HG02943 (cell line): Measurements from ENCODE around the gene CPED1.
"Not testable (repeated sequence)": the region's sequence is repeated elsewhere in the genome, so short reads cannot be mapped to it uniquely, and the experiment has no call there.

Source experiments
- ATAC-seq: cut with Tn5 transposase; IDR thresholded peaks from one replicate; pipeline ENCODE4 v1.9.1; 2021; ENCODE audit warnings: mild to moderate bottlenecking, low read depth, moderate library complexity; ENCODE audit not compliant: unreplicated experiment

Gene CPED1

DNA sequence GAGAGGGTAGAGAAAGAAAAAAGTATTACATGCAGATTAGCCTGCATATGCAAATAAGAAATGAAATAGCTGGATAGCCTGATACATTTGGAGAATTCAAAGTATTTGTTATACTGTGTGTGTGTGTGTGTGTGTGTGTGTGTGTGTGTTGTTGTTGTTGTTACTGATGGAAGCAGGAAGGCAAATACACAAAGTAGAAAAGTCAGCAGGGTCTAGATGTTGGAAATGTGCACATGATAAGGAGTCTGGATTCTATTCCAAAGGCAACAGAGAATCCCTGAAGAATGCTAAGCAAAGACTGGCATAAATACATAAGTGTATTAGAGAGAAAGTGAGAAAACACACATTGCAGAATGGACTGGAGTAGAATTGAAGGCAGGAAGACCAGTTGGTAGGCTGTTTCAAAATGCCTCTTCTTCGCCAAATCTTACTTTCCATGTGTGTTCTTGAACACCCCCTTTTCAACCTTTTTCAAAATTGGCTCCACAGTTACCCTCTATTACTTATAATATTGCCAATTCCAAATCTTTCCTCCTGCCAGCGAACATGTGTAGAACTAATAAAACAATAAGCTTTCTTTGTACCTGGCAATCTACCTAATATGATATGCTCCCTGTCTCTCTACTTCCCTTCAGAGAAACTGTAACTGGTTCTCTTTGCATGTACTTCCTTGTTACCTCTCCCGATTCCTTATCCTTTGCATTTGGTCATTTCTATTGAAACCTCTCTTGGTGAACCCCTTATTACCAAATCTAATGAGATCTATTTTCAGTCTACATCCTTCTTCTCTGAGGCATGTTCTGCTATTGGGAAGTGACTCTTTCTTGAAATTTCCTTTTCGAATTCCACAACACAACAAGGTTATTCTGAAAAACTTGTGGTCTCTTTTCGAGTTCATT, 6.2 kb downstream of the CPED1 start:
- ATAC-seq = no peak

DNA sequence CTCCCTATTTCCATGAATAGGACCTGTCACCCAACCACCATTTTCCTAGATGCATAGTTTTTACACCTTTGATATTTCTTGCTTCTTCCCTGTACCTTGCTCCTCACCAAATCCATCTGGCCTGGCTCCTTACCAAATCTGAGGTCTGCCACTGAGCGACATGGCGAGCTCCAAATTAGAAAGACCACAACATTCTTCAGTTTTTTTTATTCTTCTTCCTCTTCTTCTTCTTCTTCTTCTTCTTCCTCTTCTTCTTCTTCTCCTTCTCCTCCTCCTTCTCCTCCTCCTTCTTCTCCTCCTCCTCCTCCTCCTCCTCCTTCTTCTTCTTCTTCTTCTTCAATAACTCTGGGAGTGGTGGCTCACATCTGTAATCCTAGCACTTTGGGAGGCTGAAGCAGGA, 7.1 kb downstream of the CPED1 start:
- no peak for ATAC-seq

DNA sequence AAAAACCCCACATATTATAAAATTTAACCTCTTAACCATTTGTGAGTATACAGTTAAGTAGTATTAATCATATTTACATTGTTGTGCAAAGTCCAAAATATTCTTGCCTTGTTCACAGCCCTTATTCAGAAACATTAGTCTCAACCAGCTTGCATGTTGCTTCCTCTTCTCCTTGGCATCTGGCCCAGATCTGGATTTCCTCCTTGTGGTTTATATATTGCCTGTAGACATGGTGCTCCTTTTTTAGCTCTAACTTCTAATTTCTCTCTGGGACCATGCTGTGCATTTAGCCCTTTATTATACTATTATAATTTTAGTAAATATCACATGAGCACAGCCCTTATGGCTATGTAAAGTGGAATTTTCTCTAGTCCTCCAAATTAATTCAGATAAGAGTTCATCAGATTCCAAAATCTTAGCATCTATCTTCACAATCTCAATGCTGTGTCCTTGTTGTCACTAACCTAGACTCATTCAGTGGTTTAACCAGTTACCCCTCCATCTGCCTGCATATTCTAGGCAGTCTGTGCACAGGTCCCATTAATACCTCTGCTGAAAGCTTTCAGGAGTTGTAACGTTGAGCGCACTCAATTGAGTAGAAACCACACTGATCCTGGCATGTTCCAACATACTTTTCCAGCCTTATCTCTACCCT, 7.9 kb downstream of the CPED1 start:
- ATAC-seq = no peak

DNA sequence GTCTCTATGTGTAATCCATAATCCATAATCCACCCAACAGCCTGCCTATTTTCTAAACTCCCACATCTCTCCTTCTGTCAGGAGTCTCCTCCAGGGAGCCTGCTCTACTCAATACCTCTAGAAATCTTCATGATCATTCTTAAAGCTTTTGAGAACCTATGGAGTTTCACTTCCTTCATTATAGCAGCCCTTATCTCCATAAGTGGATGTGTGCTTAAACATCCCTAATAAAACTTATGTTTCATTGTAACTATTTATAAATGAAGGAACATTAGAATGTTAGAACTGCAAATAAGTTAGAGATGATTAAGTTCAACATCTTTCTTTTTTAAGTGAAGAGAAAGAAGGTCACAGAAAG, 8.5 kb downstream of the CPED1 start:
- no peak for ATAC-seq

DNA sequence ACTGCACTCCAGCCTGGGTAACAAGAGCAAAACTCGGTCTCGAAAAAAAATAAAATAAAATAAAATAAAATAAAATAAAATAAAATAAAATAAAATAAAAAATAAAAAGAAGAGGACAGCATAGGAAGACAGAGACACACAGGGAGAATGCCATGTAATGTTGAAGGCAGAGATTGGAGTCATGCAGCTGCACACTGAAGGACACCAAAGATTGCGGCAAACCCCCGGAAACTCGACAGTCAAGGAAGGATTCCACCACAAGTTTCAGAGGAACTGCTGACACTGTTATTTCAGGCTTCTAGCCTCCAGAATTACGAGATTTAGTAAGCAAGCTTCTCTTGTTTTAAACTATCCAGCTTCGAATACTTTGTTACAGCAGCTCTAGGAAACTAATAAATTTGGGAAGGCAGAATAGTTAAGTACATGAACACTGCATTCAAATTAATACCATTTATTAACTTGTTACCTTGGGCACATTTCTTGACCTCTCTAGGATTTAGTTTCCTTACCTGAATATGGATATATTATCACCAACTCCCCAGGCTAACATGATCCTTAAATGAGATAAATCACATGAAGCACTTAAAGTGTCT, 9.5 kb downstream of the CPED1 start:
- no peak for ATAC-seq

DNA sequence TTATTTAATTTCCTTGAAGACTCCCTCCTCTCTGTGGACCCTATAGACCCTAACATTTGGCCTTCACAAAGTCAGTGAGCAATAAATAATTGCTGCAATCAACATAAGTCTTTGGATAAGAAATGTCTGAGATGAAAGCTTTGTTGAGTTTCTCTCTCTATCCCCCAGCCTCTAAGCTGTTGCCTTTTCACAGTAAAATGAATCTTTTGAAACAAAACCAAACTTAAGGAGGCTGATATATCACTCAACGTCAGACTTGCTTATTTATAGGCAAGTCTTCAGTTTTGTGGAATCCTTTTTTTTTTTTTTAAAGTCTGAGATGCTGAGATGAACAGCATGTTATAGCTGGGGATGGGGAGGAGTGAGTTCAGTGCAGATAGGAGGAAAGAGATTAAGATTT, 10.0 kb downstream of the CPED1 start:
- ATAC-seq = no peak

DNA sequence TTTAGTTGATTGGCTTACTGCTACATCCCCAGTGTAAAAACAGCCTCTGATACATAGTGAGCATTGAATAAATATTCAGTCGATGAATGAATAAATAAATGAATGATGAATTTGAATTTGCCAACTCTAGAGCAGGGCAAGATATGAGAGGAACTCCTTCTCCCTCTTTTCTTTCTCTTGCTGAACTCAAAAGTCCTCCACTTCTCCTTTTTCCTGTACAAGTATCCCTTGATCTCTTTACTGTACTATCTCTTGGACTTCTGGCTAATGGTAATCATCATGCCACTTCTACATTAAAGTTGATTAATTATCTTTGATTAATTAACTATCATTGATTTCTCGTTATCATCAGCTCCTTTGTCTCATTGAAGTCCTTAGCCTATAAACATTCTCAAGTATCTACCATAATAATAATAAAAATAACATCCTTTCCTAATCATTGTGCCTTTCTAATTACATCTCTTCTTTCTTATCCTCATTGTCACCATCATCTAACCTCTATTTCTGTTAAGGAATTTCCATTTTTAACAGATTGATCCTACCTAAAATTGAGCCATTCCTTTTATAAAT, 10.6 kb downstream of the CPED1 start:
- ATAC-seq = no peak

DNA sequence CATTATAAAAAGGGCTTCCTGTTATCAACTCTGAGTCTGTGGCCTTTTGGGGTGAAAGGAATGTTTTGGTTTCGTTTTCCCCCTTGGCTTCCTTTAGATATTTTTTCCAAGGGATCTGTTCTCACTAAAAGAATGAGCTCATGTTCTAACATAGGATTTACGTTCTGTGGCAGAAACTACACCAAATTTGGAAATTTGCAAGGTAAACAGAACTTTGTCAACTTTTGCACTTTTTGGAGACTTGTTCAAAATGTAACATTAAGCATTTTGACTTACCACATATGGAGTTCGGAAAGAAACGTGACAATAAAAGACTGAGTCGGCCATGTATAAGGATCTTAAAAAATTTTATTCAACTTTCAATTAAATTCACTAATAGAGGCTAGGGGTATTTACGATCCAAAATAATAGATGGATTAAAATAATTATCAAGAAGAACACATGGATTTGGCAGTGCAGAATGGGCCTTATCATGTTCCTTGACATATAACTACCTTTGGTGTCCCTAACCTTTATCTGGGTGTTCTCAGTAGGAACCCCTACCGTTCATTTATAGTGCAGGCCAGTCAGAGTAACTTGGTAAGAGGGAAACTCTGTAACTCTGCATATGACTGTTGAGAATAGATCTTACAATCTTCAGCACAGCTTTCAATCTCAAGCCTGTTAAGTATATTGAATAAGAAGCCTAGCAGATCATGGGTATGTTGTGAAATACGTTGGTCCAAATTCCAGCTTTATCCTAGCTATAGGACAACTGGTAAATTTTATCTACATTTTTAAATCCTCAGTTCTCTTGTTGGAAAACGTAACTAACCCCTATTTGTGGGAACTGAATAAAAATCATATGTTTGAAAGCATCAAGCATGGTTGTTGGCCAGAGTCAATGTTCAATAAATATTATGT, 11.8 kb downstream of the CPED1 start:
- no peak for ATAC-seq

DNA sequence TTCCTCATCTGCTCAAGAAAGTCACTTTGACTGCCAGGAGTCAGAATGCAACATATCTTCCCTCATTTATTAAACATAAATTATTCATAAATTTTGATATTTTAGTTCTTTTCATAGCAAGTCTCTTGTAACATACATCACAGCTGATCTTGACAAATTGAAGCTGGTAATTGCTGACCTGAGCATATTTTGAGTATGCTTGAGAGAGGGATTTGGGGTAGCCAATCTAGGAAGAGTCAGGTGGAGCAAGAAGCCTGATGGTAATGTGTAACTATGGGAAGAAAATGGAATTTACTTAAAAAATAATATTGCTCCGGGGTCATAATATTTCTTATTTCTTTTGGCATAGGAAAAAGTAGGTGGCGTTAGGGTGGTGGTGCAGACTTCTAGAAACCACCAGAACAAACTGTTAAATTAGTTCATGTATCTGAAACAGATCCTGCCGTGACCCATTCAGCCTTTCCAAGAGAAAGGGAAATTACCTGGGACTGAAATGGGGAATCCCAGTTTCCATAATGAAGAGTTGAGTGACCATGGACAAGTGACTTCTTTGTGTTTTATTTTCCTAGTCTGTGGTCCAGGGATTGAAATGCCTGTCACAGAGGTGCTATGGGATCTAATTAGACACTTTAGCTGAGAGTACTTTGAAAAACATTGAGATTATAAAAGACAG, 12.9 kb downstream of the CPED1 start:
- ATAC-seq = no peak

DNA sequence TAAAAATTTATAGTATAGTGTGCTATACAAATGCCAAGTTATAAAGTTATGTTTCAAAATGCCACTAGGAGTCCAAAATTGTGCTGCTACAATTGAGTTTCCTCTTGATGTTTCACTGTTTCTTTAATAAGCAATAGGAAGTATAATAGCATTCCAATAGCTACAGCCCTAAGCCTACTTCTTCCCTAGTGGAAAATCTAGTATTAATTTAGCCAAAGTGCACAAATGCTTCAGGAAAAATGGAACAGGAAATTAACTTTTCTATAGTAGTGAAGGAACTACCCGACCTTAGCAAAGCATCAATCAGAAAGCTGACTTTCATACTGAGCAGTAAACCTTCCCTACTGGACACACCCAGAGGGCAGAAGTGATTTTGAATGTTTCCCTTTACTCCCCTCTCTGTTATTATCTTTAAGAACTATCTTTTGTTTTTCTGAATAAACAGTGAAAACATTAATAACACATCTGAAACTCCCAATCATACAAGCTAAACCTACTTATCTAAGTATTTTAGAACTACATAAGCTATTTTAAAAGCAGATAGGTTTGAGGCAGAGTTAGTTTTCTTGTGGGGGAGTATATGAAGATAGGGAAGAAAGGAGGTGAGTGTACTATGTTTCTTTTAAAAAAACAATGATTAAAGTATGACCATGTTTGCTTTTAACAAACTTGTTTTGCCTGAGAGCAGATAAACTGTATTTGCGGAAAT, 13.7 kb downstream of the CPED1 start:
- no peak for ATAC-seq

DNA sequence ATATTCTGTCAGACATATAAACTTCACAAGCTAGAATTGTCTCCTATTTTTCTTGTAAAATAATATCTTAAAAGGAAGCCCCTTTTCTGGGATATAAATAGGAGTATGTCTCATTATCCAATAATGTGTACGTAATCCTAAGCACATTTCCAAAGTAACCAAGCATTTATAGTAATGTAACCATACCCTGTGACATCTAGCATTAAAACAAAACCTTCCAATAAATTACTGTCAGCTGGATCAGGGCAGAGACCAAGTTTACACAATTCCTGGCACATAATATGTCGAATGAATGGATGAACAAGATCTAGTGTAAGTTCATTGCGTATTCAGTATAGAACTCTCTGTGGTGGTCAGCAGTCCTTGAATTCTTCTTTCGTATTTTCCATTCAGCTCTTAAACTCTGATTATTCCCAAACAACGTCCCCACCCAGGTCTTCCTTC, 14.3 kb downstream of the CPED1 start:
- no peak for ATAC-seq

DNA sequence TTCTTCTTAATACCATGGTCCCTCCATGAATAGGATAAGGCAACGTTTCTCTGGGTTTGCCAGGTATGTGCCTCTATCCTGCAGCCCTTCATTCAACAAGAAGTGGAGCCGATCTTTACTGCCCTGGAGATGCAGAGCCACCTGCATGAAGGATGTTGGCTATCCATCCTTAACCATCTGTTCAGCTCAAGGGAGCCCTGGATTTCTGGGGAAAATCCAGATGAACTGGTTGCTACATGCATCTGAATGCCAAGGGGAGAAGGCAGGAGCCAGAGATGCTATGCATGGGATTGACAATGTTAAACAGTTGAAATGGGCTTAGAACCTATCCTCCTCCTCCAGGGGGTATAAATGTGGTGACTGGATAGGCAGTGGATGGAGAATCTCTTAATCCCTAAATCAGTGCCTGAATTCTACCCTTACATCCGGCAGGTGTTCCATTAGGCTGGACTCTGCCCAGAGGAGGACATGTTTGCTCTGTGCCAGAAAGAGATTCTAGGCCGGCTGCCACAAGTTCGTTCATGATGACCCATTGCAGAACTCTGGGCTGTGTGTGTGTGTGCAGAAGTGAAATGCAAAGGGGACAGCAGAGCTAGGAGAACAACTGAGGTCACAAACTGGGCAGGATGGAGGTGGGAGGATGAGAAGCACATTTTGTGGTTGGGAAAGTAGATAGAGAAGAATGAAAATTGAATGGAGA, 15.6 kb downstream of the CPED1 start:
- no peak for ATAC-seq

DNA sequence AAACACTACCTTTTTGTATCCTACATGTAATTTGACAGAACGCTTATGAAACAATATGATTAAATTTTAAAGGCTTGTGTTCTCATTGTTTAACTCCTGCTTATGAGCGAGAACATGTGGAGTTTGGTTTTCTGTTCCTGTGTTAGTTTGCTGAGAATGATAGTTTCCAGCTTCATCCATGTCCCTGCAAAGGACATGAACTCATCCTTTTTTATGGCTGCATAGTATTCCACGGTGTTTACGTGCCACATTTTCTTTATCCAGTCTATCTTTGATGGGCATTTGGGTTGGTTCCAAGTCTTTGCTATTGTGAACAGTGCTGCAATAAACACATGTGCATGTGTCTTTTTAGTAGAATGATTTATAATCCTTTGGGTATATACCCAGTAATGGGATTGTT, 16.5 kb downstream of the CPED1 start:
- not testable (repeated sequence) for ATAC-seq

DNA sequence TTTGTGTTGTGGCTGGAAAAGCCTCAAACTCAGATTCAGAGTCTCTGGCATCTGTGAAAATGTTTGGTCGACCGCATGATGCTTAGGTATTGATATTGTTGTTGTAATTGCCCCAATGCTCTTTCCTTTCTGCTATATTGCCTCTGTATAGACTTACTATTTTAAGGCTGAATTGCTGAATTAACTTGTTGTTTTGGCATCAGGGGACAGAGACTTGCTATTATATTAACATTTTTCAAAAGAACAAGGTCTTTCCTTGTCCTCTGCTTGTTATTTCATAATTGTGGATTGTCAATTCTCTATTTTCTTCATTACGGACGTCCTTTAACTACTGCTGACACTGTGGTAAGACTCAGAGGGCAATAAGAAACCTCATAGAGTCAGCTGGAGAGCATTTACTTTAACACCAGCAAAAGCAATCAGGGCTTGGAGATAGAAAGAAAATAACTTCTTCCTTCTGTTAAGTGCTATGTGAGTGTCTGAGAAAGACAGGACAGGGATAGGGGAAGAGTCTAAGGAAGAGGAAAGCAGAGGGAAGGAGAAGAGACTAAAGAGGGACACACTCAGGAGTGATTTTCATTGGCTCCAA, 17.6 kb downstream of the CPED1 start:
- no peak for ATAC-seq

DNA sequence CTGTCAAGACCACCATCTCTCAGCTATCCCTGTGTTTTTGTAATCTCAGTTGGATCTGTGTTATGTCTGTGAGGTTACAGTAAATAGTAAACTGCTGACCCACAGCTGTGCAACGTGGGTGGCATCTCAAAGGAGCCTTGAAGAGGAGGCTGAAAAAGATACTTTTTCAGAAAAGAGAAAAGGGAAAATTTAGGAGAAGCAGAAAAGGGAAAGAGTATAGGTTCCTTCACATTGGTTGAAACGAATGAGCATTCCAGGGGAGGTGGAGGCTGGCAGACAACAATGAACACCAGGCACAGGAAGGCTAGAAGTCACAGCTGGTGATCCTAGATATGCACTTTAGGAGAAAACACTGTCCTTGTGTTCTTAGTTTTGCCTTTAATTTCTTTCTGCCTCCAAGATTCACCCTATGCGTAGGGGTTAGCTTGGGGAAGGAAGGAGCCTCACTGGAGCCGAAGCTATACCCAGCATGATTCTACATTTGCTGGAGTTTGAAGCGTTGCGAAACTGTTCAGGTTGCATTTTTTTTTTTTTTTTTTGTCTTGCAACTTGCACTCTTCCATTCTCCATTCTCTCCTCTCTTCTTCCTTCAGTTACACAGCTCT, 18.3 kb downstream of the CPED1 start:
- ATAC-seq = no peak

DNA sequence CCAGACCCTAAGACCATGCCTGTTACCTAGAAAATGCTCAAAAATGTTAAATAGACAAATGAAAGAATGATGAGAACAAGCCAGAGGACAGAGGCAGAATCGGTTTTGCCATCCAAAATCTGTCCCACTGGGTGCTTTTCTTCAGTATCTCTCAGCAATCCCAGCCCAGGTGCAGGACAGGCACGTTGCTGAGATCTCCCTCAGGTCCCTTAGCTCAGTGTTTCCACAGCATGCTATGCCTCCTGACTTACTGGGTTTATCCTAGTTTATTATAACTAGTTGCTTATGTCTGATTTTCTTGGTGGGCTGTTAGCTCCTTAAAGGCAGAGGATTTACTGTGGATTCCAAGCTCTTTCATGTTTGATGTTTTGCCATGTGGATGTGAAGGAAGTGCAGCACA, 20.3 kb downstream of the CPED1 start:
- no peak for ATAC-seq

DNA sequence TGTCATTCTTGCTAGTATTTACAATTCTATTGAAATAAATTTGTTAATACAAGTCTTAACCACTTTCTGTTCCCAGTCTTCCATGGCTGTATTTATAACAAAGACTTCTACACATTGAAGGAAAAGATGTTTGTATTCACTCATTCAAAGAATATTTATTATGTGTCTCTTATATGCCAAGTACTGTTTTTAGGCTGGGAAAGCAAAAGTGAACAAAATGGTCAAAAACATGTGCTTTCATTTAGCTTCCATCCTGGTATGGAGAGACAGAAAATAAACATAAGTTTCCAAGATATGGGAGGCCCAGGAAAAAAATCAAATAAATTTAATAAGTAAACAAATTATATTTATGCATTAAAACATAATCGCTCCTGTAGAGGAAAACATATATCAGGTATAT, 22.9 kb downstream of the CPED1 start:
- no peak for ATAC-seq
